Astrocyte of the hippocampus (primary cell): Measurements from ENCODE around the gene SELENON.

ENCODE experiments used
- DNase-seq: peaks from one replicate; pipeline ENCODE4 v3.0.0; 2011; ENCODE audit warnings: low read depth, low spot score

SELENON gene

GRCh38 chr1:25770541-25771220 lies 29.3 kb upstream of the SELENON start:
- DNase-seq, result no peak

GRCh38 chr1:25771221-25772114 lies 28.5 kb upstream of the SELENON start:
- peak; percentile 62 for DNase-seq

GRCh38 chr1:25772164-25772563 lies 27.8 kb upstream of the SELENON start:
- no peak for DNase-seq

- no peak for DNase-seq
These were observed 27.2 kb upstream of the SELENON start for GRCh38 chr1:25772692-25773245.

GRCh38 chr1:25773441-25774125 lies 26.4 kb upstream of the SELENON start:
- DNase-seq, result no peak

GRCh38 chr1:25774206-25774803 lies 25.7 kb upstream of the SELENON start:
- DNase-seq, result no peak

GRCh38 chr1:25774921-25775771 lies 24.8 kb upstream of the SELENON start:
- DNase-seq, result no peak

- no peak for DNase-seq
These were observed 20.6 kb upstream of the SELENON start for GRCh38 chr1:25779388-25779787.

GRCh38 chr1:25779894-25780293 lies 20.1 kb upstream of the SELENON start:
- DNase-seq, result no peak

GRCh38 chr1:25780318-25781129 lies 19.5 kb upstream of the SELENON start:
- no peak for DNase-seq

- DNase-seq, result no peak
These were observed 18.9 kb upstream of the SELENON start for GRCh38 chr1:25781130-25781433.

GRCh38 chr1:25782608-25783201 lies 17.3 kb upstream of the SELENON start:
- DNase-seq, result no peak

- no peak for DNase-seq
These were observed 15.4 kb upstream of the SELENON start for GRCh38 chr1:25784575-25785051.

GRCh38 chr1:25785333-25786067 lies 14.5 kb upstream of the SELENON start:
- no peak for DNase-seq

GRCh38 chr1:25786887-25787759 lies 12.9 kb upstream of the SELENON start:
- DNase-seq, result no peak

GRCh38 chr1:25787760-25788166 lies 12.2 kb upstream of the SELENON start:
- no peak for DNase-seq

- no peak for DNase-seq
These were observed 9.5 kb upstream of the SELENON start for GRCh38 chr1:25790472-25790871.

- no peak for DNase-seq
These were observed 7.9 kb upstream of the SELENON start for GRCh38 chr1:25792115-25792514.
